ENCODE results near the gene MAPT.

The MAPT gene

DNA sequence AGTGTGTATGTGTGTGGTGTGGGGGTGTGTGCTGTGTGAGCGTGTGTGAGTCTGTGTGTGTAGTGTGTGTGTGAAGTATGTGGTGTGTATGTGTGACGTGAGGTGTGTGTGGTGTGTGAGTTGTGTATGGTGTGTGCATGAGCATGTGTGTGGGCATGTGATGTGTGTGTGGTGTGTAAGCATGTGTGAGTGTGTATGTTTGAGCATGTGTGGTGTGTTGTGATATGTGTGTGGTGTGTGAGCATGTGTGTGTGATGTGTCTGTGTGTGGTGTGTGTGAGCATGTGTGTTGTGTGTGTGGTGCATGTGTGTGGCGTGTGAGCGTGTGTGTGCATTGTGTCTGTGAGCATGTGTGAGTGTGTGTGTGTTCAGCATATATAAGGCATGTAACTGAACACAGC is 20.9 kb downstream of the MAPT start:
- H3K36me3 Mint-ChIP-seq (ENCODE audit: low read depth) = no peaks in the 10 kb centered on the region
- peaks cover 22% of the 10 kb centered on the region for H3K27me3 Mint-ChIP-seq
- H3K9me3 Mint-ChIP-seq = peaks cover 9% of the 10 kb centered on the region
- no peaks in the 10 kb centered on the region for H3K4me1 Mint-ChIP-seq (ENCODE audit: low read depth)
- H3K4me3 Mint-ChIP-seq = no peak overlapping the region
- no peak overlapping the region for H3K27ac Mint-ChIP-seq
- intact Hi-C loops (cut with micrococcal nuclease) = no loop called here

DNA sequence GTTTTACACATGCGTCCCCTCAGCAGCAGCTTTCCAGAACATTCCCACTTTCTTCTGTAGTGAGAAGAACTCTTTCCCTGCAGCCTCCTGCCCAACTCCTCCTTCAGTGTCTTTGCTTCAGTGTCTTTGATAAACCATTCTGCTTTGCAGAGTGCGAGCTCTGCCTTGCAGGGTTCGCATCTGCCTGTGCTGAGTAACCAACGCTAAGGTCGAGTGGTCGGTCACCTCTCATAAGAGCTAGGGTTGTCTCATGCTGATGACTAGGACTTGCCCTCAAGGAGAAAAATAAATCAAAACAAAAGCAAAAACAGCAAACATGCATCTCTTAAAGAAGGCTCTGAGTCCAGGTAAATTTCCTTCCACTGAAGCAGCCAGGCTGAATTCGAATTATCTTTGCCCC is 22.7 kb downstream of the MAPT start:
- peaks cover 13% of the 10 kb centered on the region for H3K27me3 Mint-ChIP-seq
- H3K4me3 Mint-ChIP-seq = no peak overlapping the region
- H3K4me1 Mint-ChIP-seq (ENCODE audit: low read depth) = no peaks in the 10 kb centered on the region
- intact Hi-C loops (cut with micrococcal nuclease) = no loop called here
- H3K27ac Mint-ChIP-seq = no peak overlapping the region
- peaks cover 5% of the 10 kb centered on the region for H3K9me3 Mint-ChIP-seq
- H3K36me3 Mint-ChIP-seq (ENCODE audit: low read depth) = no peaks in the 10 kb centered on the region

DNA sequence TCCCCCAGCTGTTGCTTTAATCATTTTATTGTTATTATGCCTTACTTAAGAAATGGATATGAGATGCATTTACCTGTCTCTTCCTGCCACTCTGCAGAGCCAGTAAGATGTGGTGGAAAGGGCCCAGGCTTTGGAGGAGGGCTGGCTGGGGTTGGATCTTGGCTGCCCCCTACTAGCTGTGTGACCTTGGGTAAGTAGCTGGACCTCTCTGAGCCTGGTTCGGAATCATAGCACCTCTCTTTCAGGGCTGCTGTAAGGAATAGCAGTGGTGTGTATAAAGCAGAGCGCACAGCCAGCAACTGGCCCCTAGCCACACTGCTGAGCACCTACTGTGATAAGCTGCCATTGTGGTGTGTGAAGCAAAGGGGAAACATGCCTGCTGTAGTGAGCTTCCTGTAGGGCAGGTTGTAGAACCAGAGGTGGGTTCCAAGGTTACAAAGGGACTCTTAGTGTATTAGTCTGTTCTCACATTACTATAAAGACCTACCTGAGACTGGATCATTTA is 23.9 kb downstream of the MAPT start:
- Mint-ChIP-seq H3K4me1 (ENCODE audit: low read depth) (no peaks in the 10 kb centered on the region), H3K9me3 (no peaks in the 10 kb centered on the region), H3K27ac (no peak overlapping the region), H3K27me3 (peaks cover 6% of the 10 kb centered on the region), H3K36me3 (ENCODE audit: low read depth) (no peaks in the 10 kb centered on the region), H3K4me3 (no peak overlapping the region)
- intact Hi-C loops (cut with micrococcal nuclease) = no loop called here

DNA sequence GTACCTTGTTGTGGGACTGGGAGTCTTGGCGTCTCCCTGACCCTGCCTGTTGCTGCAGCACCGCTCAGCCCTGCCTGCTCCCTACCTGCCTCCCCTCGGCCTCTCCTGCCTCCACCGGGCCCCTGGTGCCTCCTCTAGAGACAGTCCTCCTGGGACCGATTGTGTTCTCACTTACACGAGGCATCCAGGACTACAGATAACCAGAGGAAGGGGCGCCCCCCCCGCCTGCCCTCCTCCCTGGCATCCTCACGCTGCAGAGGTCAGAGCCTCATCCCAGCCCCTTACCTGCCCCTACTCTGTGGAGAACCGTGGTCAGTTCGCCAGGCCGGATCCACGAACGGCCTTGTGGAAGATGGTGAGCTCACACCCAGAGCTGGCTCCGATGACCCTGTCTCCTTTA is 24.8 kb downstream of the MAPT start:
- intact Hi-C loops (cut with micrococcal nuclease) = no loop called here
- H3K4me3 Mint-ChIP-seq = no peak overlapping the region
- no peak overlapping the region for H3K27ac Mint-ChIP-seq
- no peaks in the 10 kb centered on the region for H3K9me3 Mint-ChIP-seq
- H3K36me3 Mint-ChIP-seq (ENCODE audit: low read depth) = no peaks in the 10 kb centered on the region
- peaks cover 8% of the 10 kb centered on the region for H3K4me1 Mint-ChIP-seq (ENCODE audit: low read depth)
- H3K27me3 Mint-ChIP-seq = peaks cover 4% of the 10 kb centered on the region

DNA sequence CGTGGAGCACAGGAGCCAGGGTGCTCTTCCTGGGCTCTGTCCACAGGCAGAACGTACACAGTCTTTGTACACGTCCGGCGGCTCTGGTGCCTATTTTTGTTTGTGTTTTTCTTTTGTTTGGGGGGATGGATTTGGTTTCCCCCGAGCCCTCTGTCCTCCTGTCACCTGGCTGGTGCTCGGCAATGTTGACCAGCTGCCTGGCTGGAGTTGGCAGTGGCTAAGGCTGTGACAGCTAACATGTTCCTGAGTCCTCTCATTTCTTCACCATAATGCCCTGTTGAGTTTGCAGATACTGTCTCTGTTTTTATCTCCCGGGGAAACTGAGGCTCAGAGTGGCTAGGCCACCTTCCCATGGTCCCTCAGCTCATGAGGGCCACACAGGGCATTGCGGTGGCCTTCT is 25.7 kb downstream of the MAPT start:
- Mint-ChIP-seq H3K4me1 (ENCODE audit: low read depth) (peaks cover 9% of the 10 kb centered on the region), H3K36me3 (ENCODE audit: low read depth) (no peaks in the 10 kb centered on the region), H3K4me3 (no peak overlapping the region), H3K9me3 (no peaks in the 10 kb centered on the region), H3K27ac (no peak overlapping the region), H3K27me3 (peaks cover 4% of the 10 kb centered on the region)
- intact Hi-C loops (cut with micrococcal nuclease) = no loop called here

DNA sequence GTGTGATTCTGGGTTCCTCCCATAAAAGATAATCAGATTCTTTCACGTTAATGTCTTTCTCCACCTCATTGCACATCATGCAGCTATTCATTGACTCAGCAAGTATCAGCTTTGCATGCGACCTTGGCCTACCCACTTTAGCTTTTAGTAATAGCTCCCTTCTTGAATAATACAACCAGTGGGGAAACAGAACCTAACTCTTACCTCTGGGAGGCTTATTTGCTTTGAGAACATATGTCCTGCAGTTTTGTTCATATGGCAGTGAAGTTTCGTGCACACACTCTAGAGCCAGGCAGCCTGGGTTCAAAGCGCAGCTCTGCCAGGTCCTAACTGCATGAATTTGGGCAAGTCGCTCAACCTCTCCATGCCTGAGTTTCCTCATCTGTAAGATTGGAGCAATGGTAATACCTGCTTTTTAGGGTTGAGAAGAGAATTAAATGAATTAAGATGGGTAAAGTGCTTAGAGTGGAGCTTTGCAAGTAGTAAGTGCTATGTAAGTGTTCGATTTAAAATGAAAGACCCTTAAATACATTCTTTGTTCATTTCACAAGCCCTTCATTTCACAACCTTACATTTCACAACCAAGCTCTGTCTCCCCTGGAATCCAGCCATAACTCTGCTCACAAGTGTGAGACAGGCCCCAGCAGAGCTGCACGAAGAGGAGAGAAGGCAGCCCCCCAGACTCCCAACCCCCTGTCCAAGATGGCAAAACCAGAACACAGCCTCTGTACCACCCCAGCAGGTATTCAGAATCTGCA is 29.3 kb downstream of the MAPT start:
- H3K27ac Mint-ChIP-seq = no peak overlapping the region
- H3K27me3 Mint-ChIP-seq = no peaks in the 10 kb centered on the region
- intact Hi-C loops (cut with micrococcal nuclease) = no loop called here
- no peaks in the 10 kb centered on the region for H3K36me3 Mint-ChIP-seq (ENCODE audit: low read depth)
- peaks cover 9% of the 10 kb centered on the region for H3K4me1 Mint-ChIP-seq (ENCODE audit: low read depth)
- no peak overlapping the region for H3K4me3 Mint-ChIP-seq
- peaks cover 13% of the 10 kb centered on the region for H3K9me3 Mint-ChIP-seq

DNA sequence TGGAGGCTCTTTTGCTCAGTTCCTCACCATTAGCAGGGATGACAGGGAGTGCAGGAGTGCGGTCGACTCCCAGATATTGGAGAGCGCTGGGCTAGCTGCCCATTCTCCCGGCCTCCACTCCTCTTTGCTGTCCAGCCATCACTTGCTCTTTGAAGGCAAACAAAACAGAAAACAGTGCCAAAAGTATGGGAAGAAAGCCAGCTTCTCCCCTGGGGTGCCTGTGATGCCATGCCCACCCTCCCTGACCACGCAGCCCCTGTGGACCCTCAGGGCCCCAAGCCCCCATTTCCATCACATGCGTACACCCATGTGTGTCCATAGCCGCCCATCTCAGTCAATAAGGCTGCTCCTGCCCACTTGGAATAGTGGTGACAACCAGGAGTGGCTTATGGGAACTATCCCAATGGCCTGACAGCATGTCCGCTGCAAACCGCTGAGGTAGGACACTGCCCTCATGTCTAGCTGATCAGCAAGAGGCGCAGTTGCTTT is 30.0 kb downstream of the MAPT start:
- intact Hi-C loops (cut with micrococcal nuclease) = no loop called here
- Mint-ChIP-seq H3K27me3 (no peaks in the 10 kb centered on the region), H3K36me3 (ENCODE audit: low read depth) (no peaks in the 10 kb centered on the region)

DNA sequence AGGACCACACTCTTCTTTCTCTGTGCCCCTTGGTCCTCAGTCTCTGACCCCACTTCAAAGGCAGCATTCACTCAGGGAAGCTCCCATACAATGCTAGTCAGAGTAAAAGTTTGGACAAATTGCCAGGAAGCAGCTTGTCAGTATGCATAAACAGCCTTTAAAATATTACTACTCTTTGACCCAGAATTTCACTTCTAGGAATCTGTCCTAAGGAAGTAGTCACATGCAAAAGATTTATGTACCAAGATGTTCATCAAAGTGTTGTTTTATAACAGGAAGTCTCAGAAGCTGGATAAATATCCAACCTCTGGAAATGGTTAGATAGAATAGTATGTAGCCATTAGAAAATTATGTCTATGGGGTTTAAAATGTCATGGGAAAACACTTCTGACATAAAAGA is 31.0 kb downstream of the MAPT start:
- H3K9me3 Mint-ChIP-seq = peaks cover 14% of the 10 kb centered on the region
- no peak overlapping the region for H3K27ac Mint-ChIP-seq
- no peak overlapping the region for H3K4me3 Mint-ChIP-seq
- peaks cover 9% of the 10 kb centered on the region for H3K4me1 Mint-ChIP-seq (ENCODE audit: low read depth)
- no peaks in the 10 kb centered on the region for H3K36me3 Mint-ChIP-seq (ENCODE audit: low read depth)
- peaks cover 5% of the 10 kb centered on the region for H3K27me3 Mint-ChIP-seq
- intact Hi-C loops (cut with micrococcal nuclease) = no loop called here

More for the DNA sequence above, 30.0 kb downstream of the MAPT start:
- Mint-ChIP-seq H3K4me3 (no peak overlapping the region), H3K9me3 (peaks cover 14% of the 10 kb centered on the region), H3K4me1 (ENCODE audit: low read depth) (peaks cover 9% of the 10 kb centered on the region), H3K27ac (no peak overlapping the region)

DNA sequence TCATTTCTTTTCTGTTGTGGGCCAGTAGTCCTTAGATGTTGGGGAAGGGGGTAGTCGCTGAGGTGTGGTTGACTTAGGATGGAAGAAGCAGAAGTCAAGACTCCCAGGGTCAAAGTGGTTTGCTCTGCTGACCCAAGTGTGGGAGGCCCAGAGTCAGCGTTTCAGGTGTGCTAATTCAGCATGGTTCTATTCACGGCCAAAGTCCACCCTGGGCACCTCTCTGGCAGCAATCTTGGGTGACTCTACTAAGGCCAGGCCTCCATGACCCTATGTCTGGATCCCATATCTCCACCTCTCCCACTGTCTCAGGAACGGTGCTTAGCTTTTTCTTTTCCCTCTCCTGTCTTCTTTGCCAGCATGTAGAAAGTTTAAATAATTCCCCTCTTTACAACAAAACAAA is 32.9 kb downstream of the MAPT start:
- H3K27me3 Mint-ChIP-seq = peaks cover 12% of the 10 kb centered on the region
- H3K27ac Mint-ChIP-seq = no peak overlapping the region
- peaks cover 9% of the 10 kb centered on the region for H3K4me1 Mint-ChIP-seq (ENCODE audit: low read depth)
- peaks cover 14% of the 10 kb centered on the region for H3K9me3 Mint-ChIP-seq
- no peaks in the 10 kb centered on the region for H3K36me3 Mint-ChIP-seq (ENCODE audit: low read depth)
- intact Hi-C loops (cut with micrococcal nuclease) = no loop called here
- H3K4me3 Mint-ChIP-seq = no peak overlapping the region

DNA sequence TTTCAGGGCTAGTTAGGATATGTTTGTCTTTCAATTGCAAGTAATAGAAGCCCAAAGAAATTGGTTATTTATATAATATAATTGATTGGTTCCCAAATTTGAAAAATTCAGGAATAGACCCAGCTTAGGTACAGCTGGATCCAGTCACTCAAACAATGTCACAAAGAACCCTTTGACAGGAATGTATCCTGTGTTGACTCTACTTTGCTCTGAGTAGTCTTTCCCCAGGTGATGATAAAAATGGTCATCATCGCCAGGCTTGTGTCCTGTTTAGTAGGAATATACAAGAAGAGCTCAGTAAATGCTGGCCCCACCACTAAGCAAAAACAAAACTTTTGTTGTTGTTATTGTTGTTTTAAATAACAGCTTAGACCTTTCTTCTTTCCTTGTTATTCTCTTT is 35.0 kb downstream of the MAPT start:
- intact Hi-C loops (cut with micrococcal nuclease) = no loop called here
- Mint-ChIP-seq H3K4me1 (ENCODE audit: low read depth) (no peaks in the 10 kb centered on the region), H3K27me3 (peaks cover 25% of the 10 kb centered on the region), H3K36me3 (ENCODE audit: low read depth) (no peaks in the 10 kb centered on the region), H3K27ac (no peak overlapping the region), H3K9me3 (peaks cover 14% of the 10 kb centered on the region), H3K4me3 (no peak overlapping the region)

DNA sequence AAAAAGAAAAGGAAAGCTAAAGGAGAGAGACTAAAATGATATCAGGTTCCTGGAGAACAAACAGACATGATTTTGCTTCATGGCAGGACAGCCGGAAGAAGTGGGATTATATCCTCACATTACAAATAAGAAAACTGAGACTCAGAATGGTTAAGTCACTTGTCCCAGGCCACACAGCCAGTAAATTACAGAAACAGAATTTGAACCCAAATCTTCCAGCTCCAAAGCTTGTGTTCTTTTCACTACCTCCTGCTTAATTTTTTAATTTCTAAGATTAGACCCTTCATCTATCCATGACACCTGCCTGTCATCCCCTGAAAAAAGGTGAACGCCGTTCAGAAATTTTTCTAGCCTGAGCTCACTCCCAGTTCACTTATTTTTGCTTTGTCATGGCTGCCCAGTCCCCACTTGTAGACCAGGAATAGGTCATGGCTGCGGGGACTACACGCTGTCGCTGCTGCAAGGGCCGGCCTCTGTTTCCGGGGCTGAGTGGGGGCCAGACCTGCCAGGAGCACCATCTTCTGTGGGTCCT is 36.1 kb downstream of the MAPT start:
- Mint-ChIP-seq H3K36me3 (ENCODE audit: low read depth) (no peaks in the 10 kb centered on the region), H3K4me1 (ENCODE audit: low read depth) (no peaks in the 10 kb centered on the region), H3K9me3 (peaks cover 14% of the 10 kb centered on the region), H3K27me3 (peaks cover 30% of the 10 kb centered on the region), H3K4me3 (no peak overlapping the region), H3K27ac (no peak overlapping the region)
- intact Hi-C loops (cut with micrococcal nuclease) = no loop called here

DNA sequence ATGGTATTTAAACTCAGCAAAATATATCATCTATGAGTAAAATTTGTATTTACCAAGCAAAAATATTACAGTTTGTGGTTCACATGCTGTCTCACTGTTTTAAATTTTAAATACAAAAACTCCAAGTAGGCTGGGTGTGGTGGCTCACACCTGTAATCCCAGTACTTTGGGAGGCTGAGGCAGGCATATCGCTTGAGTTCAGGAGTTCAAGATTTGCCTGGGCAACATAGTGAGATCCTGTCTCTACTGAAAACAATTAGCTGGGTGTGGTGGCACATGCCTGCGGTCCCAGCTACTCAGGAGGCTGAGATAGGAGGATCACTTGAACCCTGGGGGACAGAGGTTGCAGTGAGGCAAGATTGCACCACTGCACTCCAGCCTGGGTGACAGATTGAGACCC is 37.3 kb downstream of the MAPT start:
- H3K4me1 Mint-ChIP-seq (ENCODE audit: low read depth) = no peaks in the 10 kb centered on the region
- intact Hi-C loops (cut with micrococcal nuclease) = no loop called here
- H3K9me3 Mint-ChIP-seq = peaks cover 14% of the 10 kb centered on the region
- H3K27me3 Mint-ChIP-seq = peaks cover 36% of the 10 kb centered on the region
- no peaks in the 10 kb centered on the region for H3K36me3 Mint-ChIP-seq (ENCODE audit: low read depth)
- no peak overlapping the region for H3K27ac Mint-ChIP-seq
- H3K4me3 Mint-ChIP-seq = no peak overlapping the region

DNA sequence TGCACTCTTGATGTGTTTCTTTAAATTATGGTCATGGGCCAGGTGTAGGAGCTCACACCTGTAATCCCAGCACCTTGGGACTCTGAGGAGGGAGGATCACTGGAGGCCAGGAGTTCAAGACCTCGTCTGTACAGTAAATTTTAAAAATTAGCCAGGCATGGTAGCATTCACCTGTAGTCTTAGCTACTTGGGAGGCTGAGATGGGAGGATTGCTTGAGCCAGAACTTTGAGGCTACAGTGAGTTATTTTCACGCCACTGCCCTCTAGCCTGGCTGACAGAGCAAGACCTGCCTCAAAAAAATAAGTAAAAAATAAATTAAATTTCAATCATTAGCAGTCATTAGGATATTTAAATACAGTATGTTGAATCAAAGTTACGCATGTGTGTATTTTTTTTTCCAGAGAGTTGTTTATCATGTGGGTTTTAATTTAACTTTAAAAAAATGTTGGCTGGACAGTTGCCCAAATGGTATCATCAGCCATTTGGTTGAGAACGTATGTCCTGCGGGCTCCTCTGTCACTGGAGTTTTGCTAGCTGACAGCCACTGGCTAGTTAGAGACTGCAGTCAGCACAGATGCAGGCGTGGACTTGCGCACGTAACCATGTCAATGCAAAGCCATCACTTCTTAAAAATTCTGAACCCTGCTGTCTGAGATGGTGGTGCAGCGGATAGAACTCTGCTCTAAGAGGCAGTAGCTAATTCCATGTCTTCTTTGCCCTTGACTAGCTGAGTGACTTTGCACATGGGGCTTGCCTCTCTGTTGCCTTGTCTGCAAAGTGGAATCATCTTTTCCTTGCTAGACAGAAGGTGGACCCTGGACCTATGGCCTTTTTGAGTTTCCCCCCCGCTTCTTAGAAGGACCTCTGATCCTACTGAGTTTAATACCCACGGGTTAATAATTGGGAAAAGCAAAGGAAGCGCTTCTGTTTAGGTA is 40.0 kb downstream of the MAPT start:
- no peaks in the 10 kb centered on the region for H3K9me3 Mint-ChIP-seq
- no peak overlapping the region for H3K27ac Mint-ChIP-seq
- no peaks in the 10 kb centered on the region for H3K4me1 Mint-ChIP-seq (ENCODE audit: low read depth)
- H3K27me3 Mint-ChIP-seq = peaks cover 44% of the 10 kb centered on the region
- H3K36me3 Mint-ChIP-seq (ENCODE audit: low read depth) = no peaks in the 10 kb centered on the region
- intact Hi-C loops (cut with micrococcal nuclease) = no loop called here
- no peak overlapping the region for H3K4me3 Mint-ChIP-seq

DNA sequence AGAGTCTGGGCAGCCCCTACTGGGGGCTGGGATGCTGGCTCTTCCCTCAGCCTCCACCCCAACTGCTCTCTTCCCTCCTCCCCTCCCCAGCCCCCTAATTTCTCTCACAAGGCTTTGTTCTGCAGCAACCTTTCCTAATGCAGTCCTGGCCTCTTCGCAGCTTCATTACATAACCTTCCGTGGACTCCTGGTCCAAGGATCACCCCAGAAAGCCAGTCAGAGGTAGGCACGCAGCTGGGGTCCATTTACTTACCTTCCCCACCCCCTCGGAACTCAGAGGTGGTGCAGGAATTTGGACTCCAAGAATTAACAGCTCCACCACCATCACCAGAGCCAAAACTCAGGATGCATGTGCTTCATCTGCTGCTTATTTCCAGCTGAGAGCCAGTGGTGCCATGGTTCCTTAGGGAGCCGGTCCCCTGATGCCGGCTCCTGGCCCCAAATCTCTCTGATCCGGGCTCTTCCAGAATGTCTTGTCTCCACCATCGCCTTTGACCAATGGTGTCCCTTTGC is 40.9 kb downstream of the MAPT start:
- no peak overlapping the region for H3K27ac Mint-ChIP-seq
- intact Hi-C loops (cut with micrococcal nuclease) = no loop called here
- H3K9me3 Mint-ChIP-seq = no peaks in the 10 kb centered on the region
- H3K27me3 Mint-ChIP-seq = peaks cover 42% of the 10 kb centered on the region
- no peaks in the 10 kb centered on the region for H3K4me1 Mint-ChIP-seq (ENCODE audit: low read depth)
- no peaks in the 10 kb centered on the region for H3K36me3 Mint-ChIP-seq (ENCODE audit: low read depth)
- no peak overlapping the region for H3K4me3 Mint-ChIP-seq

Measured in dendritic cell treated with granulocyte-macrophage colony-stimulating factor and Interleukin-4, amounts not matched to agents 40 ng/mL and 50 ng/mL, for 4 days (primary cell).